ENCODE measurements around the gene RPE65. TPM values are rescaled to one million over a fixed set of nuclear protein-coding genes. Genes with fewer than 3 reads are reported as not detected.

The RPE65 gene
- total and polyA plus RNA-seq, 2 of the 8 experiments (the other 6 are each of a cell fraction or from before 2014, with no cell fraction given): not detected

- TF ChIP-seq CTCF (IDR thresholded peaks at IDR 0.05; ENCODE audit: control extremely low read depth in 1 of 3, insufficient read depth in 1 of 3, low read depth in 1 of 3, low read length in 3 of 3) (no peak), SIX5 (IDR thresholded peaks at IDR 0.05; ENCODE audit: low read depth, low read length) (no peak), YY1 (IDR thresholded peaks at IDR 0.05; ENCODE audit: low read depth, low read length) (no peak), POLR2AphosphoS5 (IDR thresholded peaks at IDR 0.05; ENCODE audit: low read depth, low read length) (no peak), RAD21 (IDR thresholded peaks at IDR 0.05 in 1 of 2, conservative IDR thresholded peaks at IDR 0.05 in 1 of 2; ENCODE audit: low read depth in 2 of 2, low read length in 2 of 2) (no peak), MAFK (IDR thresholded peaks at IDR 0.05; ENCODE audit: low read depth, low read length) (no peak), POLR2A (IDR thresholded peaks at IDR 0.05; ENCODE audit: control extremely low read depth in 1 of 2, low read depth in 2 of 2, low read length in 2 of 2) (no peak), SP4 (IDR thresholded peaks at IDR 0.05; ENCODE audit: low read length) (no peak), BACH1 (IDR thresholded peaks at IDR 0.05; ENCODE audit: low read length) (no peak)
These were observed 40.4 kb upstream of the RPE65 start (continued) for GRCh38 chr1:68490046-68490651.

Data from H1 (cell line).